Mesothelial cell of epicardium (in vitro differentiated cells): Measurements from ENCODE around the gene FOXS1. TPM values are rescaled to one million over a fixed set of nuclear protein-coding genes. Genes with fewer than 3 reads are reported as not detected.

ENCODE experiments used
- DNase-seq, 2 experiments: peaks; one replicate each; pipeline ENCODE4 v3.0.0; 2021; ENCODE audit warnings: low spot score in 2 of 2; ENCODE audit not compliant: unreplicated experiment in 2 of 2
- H3K27ac Mint-ChIP-seq: 2 replicates; pipeline ENCODE4 v1.8.0; 2021; ENCODE audit warnings: mixed read lengths
- H3K27me3 Mint-ChIP-seq: 2 replicates; pipeline ENCODE4 v1.8.0; 2021; ENCODE audit warnings: low read depth, mixed read lengths
- H3K36me3 Mint-ChIP-seq: 2 replicates; pipeline ENCODE4 v1.8.0; 2021; ENCODE audit warnings: mixed read lengths
- H3K4me1 Mint-ChIP-seq: 2 replicates; pipeline ENCODE4 v1.8.0; 2021; ENCODE audit warnings: mixed read lengths
- H3K4me3 Mint-ChIP-seq: 2 replicates; pipeline ENCODE4 v1.8.0; 2021; ENCODE audit warnings: mild to moderate bottlenecking, moderate library complexity, mixed read lengths
- H3K9me3 Mint-ChIP-seq: 2 replicates; pipeline ENCODE4 v1.8.0; 2021; ENCODE audit warnings: mixed read lengths
- CTCF ChIP-seq: fragments of 200-600 bp; sonication (generic); IDR thresholded peaks from one replicate; pipeline ENCODE4 v1.5.0; 2021; ENCODE audit warnings: antibody characterized with exemption; ENCODE audit not compliant: unreplicated experiment
- total RNA-seq: library from RNA; stranded (reverse); gene quantifications from 3 replicates; pipeline ENCODE4 v1.2.1, GENCODE V29; 2021

FOXS1 gene
- total RNA-seq, 1 donor from 2014 or later: 1.9 TPM

- Mint-ChIP-seq H3K4me1 (peaks cover 4% of the 10 kb centered on the region), H3K36me3 (peaks cover 35% of the 10 kb centered on the region), H3K4me3 (no peak overlapping the region), H3K9me3 (no peaks in the 10 kb centered on the region), H3K27me3 (no peaks in the 10 kb centered on the region), H3K27ac (no peak overlapping the region)
- no peak for DNase-seq
- no peak for TF ChIP-seq CTCF
Observed at GRCh38 chr20:31797364-31797763, 48.0 kb downstream of the FOXS1 start.

Other genes starting within 250 kb of the FOXS1 start
- 374 to 378 TPM (median 377 TPM) in 3 replicates for gene ID1, start 240.3 kb downstream of the FOXS1 start, total RNA-seq
- 0.34 TPM in 1 of 3 replicates, not detected in the others for gene COX4I2, start 207.7 kb downstream of the FOXS1 start, total RNA-seq
- gene BCL2L1, start 122.7 kb downstream of the FOXS1 start, total RNA-seq: 63.2 to 66.6 TPM (median 64.8 TPM) in 3 replicates
- gene TPX2, start 106.3 kb downstream of the FOXS1 start, total RNA-seq: 36.6 to 39.0 TPM (median 37.5 TPM) in 3 replicates
- gene MYLK2, start 26.2 kb downstream of the FOXS1 start, total RNA-seq: 0.27 to 0.49 TPM (median 0.38 TPM) in 3 replicates
- 8.4 to 10.4 TPM (median 8.5 TPM) in 3 replicates for gene DUSP15, start 24.9 kb upstream of the FOXS1 start, total RNA-seq
- 0.52 to 0.86 TPM (median 0.67 TPM) in 3 replicates for gene TTLL9, start 25.0 kb upstream of the FOXS1 start, total RNA-seq
- 16.2 to 17.9 TPM (median 16.3 TPM) in 3 replicates for gene PDRG1, start 106.4 kb upstream of the FOXS1 start, total RNA-seq
- 0.25 to 0.32 TPM (median 0.29 TPM) in 3 replicates for gene XKR7, start 122.5 kb upstream of the FOXS1 start, total RNA-seq
- 0.16 to 0.38 TPM in 2 of 3 replicates, not detected in the other for gene CCM2L, start 164.8 kb upstream of the FOXS1 start, total RNA-seq
- not detected in 3 replicates for gene HCK, start 206.6 kb upstream of the FOXS1 start, total RNA-seq